HG03558 (cell line): ENCODE measurements around the gene MS4A13.
A peak's percentile ranks its signal among the peaks of the same experiment; 100 is the strongest.
"Not testable (repeated sequence)": the region's sequence is repeated elsewhere in the genome, so short reads cannot be mapped to it uniquely, and the experiment has no call there.

Experiments
- ATAC-seq: cut with Tn5 transposase; IDR thresholded peaks from one replicate; pipeline ENCODE4 v1.9.1; 2021; ENCODE audit warnings: moderate number of reproducible peaks; ENCODE audit not compliant: unreplicated experiment; ENCODE audit errors: extremely low read depth

MS4A13 gene, protein sequence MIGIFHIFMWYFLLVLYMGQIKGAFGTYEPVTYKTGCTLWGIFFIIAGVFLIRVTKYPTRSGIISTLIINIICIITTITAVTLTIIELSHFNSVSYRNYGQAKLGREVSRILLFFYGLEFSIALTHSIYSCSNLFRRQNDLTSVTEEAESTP

GRCh38 chr11:60515144-60515855 is at the start of gene MS4A13:
Gene MS4A13, plus strand, starts transcription at chr11:60515392. Its CDS starts 2,692 bp downstream, at chr11:60518084.
- ATAC-seq, result no peak

DNA sequence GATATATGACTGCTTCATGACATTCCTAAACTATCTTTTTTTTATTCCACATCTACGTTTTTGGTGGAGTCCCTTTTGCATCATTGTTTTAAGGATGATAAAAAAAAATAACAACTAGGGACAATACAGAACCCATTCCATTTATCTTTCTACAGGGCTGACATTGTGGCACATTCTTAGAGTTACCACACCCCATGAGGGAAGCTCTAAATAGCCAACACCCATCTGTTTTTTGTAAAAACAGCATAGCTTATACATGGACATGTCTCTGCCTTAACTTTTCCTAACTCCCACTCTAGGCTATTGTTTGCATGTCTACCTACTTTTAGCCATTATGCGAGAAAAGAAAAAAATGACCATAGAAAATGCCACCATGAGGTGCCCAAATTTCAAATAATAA is 46.4 kb upstream of the MS4A13 start:
- ATAC-seq, result no peak

DNA sequence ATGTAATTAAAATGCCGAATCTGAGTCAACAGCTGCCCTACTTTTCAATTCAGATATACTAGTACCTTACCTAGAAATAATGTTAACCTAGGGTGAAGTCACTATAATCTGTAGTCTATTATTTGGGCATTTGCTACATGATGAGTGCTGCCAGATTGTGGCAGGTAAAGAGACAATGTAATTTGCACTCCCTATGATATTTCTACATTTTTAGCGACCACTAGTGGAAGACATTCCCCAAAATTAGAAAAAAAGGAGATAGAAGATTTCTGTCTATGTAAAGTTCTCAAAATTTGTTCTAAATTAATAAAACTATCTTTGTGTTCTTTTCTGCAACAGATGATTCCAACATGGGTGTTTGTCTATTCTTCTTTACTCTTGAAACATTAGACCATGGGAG is 45.5 kb upstream of the MS4A13 start:
- ATAC-seq, result no peak

DNA sequence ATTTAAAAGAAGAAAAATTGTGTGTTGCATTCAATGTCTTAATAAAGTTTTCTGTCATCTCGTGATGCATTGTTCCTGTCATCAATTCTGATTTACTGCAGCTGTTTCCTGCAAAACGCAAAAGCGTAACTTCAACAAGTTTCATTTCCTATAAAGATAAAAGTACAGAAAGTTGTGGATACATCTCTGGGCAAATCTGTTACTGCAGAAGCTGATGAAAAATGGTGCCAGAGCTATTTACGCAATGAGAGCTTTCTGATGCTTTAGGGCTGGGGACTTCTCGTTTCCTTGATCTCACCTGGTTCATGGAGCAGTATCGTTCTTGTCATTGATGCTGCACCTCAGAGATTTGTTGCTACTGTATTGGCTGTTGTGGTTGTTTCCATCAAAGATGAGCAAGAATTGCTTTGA is 38.2 kb upstream of the MS4A13 start:
- no peak for ATAC-seq

DNA sequence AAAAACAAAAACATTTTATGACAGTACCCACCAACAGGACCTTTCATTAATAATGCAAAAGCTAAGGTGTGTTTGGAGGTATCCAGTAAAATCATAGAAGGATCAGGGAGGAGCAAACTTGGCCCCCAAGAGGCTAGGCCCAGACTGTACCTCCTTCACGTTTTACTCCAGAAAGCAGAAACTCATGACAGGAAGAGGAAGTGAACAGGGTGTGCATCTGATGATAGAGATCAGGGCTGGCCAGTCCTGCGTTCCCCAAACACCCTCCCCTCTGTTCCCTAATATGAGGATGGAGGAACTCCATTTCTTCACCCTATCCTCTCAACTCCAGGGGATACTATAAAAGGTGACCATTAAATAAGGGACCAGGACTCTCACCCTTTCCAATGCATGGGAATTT is 32.8 kb upstream of the MS4A13 start:
- ATAC-seq, result no peak

DNA sequence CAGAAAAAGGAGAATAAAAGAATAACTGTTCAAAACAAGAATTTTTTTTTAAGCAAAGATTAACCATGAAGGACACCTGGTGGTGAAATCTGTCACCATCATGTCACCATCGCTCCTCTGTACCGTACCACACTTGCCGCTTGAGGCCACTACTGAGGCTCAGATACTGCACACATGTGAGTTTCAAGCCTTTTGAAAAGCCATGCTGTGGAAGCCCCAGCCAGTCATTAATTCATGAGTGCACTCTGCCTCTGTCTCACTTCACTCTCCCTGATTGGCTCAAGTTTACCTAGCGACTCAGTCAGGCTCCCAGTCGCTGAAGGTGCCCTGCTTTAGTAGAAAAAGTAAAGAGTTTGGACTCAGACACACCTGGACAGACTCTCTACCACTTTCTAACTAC is 29.2 kb upstream of the MS4A13 start:
- peak; percentile 84 for ATAC-seq

- no peak for ATAC-seq
Measured at GRCh38 chr11:60492488-60493009, 22.6 kb upstream of the MS4A13 start, which contains the start of gene MS4A12. Gene MS4A12, plus strand, starts transcription at chr11:60492778. Its CDS starts 4,541 bp downstream, at chr11:60497319.

GRCh38 chr11:60493454-60493853 is 21.7 kb upstream of the MS4A13 start:
- no peak for ATAC-seq

- no peak for ATAC-seq
Measured at GRCh38 chr11:60498399-60498798, 16.8 kb upstream of the MS4A13 start.

DNA sequence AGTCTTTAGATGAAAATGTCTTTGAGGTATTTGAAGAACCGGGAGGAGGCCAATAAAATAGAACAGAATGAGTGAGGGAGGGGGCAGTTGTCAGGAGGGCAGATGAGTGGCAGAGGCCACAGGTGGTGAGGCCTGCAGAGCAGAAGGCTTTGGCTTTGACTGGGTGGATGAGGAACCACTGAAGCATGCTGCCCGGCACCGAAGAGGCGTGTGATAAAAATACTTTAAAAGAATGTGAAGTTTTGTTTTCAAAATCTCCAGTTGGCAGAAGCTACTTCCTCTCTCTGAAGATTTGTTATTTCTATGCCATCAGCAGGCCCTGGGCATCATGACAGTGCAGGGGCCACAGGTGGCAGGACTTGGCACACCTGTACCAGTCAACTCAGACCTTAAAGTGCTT is 16.3 kb upstream of the MS4A13 start:
- ATAC-seq, result no peak

DNA sequence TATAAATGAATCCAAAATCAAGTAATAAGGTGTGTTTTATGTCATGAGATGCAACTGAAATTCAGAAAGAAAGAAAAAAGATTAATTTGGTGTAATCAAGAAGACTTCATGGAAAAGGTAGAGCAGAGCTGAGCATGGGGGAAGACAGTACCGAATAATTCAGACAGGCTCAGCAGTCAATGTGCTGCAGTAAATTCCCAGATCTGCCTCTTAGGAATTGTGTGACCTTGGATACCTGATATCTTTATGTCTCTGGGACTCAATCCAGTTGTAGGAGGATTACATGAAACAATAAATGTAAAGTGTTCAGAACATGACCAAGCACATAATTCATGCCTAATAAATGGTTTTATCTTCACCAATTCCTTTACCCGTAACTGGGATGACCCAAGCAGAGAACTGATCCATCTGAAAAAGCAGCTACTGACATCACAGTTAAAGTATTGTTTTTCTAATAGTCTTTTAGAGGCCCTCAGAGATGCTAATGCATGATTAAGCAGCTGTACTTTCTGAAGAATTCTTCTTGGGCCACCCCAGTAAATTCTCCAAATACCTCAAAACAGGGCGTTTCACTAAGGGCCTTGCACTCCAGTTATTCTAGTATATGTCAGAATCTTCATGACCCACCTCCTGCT is 14.8 kb upstream of the MS4A13 start:
- ATAC-seq, result no peak

GRCh38 chr11:60502221-60502775 is 12.9 kb upstream of the MS4A13 start:
- no peak for ATAC-seq

GRCh38 chr11:60504219-60504905 is 10.8 kb upstream of the MS4A13 start:
- ATAC-seq, result no peak

DNA sequence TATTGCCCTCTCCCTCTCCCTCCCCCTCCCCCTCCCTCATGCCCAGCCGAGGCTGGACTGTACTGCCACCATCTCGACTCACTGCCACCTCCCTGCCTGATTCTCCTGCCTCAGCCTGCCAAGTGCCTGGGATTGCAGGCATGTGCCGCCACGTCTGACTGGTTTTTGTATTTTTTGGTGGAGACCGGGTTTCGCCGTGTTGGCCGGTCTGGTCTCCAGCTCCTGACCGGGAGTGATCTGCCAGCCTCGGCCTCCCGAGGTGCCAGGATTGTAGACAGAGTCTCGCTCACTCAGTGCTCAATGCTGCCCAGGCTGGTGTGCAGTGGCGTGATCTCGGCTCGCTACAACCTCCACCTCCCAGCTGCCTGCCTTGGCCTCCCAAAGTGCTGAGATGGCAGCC is 5.6 kb upstream of the MS4A13 start:
- ATAC-seq, result not testable (repeated sequence)

- ATAC-seq, result not testable (repeated sequence)
Measured at GRCh38 chr11:60510209-60510608, 5.0 kb upstream of the MS4A13 start.

- ATAC-seq, result no peak
Measured at GRCh38 chr11:60511393-60511792, 3.8 kb upstream of the MS4A13 start.

DNA sequence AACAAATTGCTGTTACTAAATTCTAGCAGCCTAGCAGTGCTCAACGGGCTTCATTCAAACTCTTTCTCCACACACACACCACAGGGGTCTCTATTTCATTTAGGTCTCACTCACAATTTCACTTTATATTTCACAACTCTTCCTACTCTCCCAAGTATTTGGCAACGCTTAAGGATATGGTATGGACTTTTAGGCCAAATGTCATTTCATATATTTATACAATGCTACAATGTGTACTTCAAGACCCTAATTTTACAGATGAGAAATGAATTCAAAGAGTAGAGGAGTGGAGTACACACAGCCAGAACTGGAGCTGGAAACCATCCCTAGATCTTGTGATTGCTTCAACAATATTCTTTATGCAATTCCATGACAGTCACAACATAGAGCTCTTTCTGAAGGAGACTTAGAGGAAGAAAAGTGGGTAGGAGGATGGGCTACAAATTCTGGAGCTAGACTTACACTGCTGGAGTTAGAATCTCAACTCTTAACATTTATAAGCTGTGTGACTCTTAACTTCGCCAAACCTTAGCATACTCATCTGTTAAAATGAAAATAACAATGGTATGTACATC is 2.5 kb upstream of the MS4A13 start:
- no peak for ATAC-seq

GRCh38 chr11:60513496-60514460 is 1.4 kb upstream of the MS4A13 start:
- ATAC-seq, result no peak

DNA sequence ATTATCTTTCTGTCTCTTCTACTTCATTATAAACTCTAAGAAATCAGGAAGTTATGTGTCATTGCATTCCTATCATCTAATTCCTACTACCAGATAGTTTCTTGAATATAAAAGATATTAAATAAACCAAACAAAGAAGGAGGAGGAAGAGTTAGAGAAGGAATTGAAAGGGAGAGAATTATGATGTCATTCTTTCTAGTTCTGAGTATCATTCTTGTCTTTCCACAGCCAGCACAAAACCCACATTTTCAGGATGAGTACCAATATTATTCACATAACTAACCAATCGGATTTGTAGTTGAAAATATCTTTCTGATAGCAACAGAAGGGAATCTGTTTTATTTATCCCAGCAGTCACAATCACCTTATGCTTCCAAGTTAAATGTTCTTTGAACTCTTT is 13.3 kb downstream of the MS4A13 start:
- no peak for ATAC-seq
